Suprapubic skin (tissue), 4 donors: ENCODE results near the gene RHOB.

Experiments used
- CTCF ChIP-seq, 2 donors: fragments of 200-600 bp in 1 of 2; fragments of 450-650 bp in 1 of 2; sonication (generic) in 1 of 2; IDR thresholded peaks; one replicate each; pipeline ENCODE4 v1.5.1; 2016 to 2019; ENCODE audit warnings: antibody characterized with exemption in 2 of 2, mild to moderate bottlenecking in 1 of 2, moderate library complexity in 1 of 2
- EP300 ChIP-seq: sonication (generic); formaldehyde crosslinking; IDR thresholded peaks from one replicate; pipeline ENCODE4 v1.6.1; 2017; ENCODE audit warnings: antibody characterized with exemption
- POLR2A ChIP-seq, 2 donors: fragments of 450-650 bp; IDR thresholded peaks; one replicate each; pipeline ENCODE4 v1.6.1; 2017; ENCODE audit warnings: antibody characterized with exemption in 2 of 2, mild to moderate bottlenecking in 2 of 2, moderate library complexity in 2 of 2
- POLR2AphosphoS5 ChIP-seq, 3 donors: sonication (generic); formaldehyde crosslinking; IDR thresholded peaks; one replicate each; pipeline ENCODE4 v1.6.1; 2017; ENCODE audit warnings: antibody characterized with exemption in 3 of 3

GRCh38 chr2:20488782-20489181, 41.9 kb downstream of the RHOB start:
- TF ChIP-seq POLR2A (IDR thresholded peaks at IDR 0.05) (no peak), CTCF (IDR thresholded peaks at IDR 0.05) (no peak), POLR2AphosphoS5 (IDR thresholded peaks at IDR 0.05) (no peak), EP300 (no peak)
